GM20431 (cell line): ENCODE results near the gene MT1A.
"Not testable (repeated sequence)": the region's sequence is repeated elsewhere in the genome, so short reads cannot be mapped to it uniquely, and the experiment has no call there.

ENCODE experiments used
- in situ Hi-C: fragments of 300-500 bp; cut with MseI, MboI; formaldehyde crosslinking; loops from one replicate; pipeline ENCODE4 v1.15.0; 2020; ENCODE audit warnings: low sequenced_read_pairs; ENCODE audit not compliant: unreplicated experiment

MT1A gene

DNA sequence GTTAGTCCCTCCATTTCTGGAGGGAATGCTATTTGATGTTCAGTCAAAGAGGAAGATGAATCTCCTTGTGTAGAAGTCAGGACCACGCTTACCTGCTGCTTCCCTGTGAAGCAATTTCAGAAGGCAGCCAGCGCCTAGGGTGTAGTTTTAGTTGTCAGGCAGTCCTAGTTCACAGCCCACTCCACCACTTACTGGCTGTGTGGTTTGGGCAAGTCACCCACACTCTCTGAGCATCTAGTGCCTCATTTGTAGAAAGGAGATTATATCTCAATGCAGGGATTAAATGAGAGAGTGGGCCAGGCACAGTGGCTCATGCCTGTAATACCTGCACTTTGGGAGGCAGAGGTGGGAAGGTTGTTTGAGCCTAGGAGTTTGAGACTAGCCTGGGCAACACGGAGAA lies 33.7 kb downstream of the MT1A start:
- in situ Hi-C loops = not testable (repeated sequence)

DNA sequence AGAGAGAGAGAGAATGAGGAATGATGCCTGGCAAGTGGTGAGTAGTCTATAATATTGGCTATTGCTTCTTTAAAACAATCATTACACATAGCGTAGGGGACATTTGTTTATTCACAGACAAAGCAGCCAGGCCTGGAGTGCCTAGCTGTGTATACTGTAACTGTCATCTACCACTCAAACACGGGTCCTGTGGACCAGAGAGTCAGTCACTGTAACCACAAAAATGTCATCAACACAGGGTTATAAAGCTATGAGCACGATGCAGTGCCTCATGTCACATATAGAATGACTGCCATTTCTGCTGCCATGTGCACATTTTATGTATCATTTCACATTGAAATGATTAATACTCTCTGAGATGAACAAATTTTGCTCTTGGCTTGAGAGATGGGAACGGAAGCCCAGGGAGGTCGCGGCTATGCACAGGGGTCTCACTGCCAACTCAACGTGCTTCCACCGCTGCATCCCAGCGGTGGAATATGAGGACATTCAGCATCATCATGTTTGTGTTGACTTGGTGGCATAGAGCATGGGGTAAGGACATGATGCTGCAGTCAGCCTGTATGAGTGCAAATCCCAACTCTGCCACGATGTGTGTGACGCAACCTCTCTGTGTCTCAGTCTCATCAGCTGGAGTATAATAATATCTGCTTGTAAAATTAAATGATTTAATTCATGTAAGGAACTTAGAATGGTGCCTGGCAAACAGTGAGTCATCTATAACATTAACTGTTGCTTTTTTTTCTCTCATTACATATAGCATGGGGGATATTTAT lies 34.5 kb downstream of the MT1A start:
- in situ Hi-C loops = no loop called here

DNA sequence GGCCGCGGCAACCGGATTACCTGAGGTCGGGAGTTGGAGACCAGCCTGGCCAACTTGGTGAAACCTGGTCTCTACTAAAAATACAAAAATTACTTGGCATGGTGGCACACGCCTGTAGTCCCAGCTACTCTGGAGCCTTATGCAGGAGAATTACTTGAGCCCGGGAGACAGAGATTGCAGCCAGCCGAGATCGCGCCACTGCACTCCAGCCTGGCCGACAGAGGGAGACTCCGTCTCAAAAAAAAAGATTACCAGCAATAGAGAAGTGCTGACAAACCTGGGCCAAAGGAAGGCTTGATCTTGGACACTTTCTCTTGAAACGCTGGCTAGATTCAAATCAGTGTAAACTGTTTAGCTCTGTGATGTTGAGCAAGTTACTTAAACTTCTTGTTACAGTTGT lies 35.5 kb downstream of the MT1A start:
- in situ Hi-C loops = no loop called here

DNA sequence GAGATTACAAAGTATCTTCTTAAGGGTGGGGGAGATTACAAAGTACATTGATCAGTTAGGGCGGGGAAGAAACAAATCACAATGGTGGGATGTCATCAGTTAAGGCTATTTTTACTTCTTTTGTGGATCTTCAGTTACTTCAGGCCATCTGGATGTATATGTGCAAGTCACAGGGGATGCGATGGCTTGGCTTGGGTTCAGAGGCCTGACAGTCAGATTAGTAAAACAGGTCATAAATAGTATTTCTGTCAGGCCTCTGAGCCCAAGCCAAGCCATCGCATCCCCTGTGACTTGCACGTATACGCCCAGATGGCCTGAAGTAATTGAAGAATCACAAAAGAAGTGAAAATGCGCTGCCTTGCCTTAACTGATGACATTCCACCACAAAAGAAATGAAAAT lies 36.1 kb downstream of the MT1A start:
- in situ Hi-C loops = not testable (repeated sequence)

DNA sequence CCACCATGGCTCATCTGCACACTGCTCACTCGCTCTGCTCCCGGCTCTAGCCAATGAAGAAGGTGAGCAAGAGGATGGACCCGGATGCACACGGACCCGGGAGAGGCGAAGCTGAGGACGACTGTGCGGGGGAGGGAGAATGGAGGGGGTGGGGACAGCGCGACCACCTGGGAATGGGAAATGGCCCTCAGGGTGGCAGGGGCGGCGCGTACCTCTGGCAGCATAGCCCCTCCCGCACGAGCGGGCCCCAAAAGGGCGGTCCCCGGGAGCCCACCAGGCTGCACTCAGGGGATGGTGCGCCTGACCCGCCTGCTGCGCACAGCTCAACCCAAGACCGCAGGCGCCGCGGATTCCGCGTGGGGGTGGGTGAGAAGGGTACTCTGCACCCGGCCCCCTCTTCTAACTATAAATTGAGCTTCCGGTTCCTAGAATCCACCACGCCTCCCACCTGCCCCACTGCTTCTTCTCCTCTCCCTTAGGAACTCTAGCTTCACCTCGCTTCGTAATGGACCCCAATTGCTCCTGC lies 37.3 kb downstream of the MT1A start:
- in situ Hi-C loops = no loop called here

DNA sequence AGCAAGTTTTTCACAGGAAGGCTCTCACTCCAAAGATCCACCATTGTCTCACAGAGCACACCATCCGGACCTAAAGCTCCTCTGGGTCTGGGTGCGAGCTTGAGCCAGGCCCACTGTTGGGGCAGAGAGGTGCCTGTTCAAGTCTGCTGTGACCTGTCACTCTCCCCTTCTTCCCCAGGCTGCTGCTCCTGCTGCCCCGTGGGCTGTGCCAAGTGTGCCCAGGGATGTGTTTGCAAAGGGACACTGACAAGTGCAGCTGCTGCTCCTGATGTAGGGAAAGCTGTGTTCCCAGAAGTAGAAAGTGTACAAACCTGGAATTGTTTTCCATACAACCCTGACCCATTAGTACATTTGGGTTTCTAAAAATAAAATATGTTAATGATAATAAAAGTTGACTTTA lies 39.0 kb downstream of the MT1A start:
- in situ Hi-C loops = no loop called here

DNA sequence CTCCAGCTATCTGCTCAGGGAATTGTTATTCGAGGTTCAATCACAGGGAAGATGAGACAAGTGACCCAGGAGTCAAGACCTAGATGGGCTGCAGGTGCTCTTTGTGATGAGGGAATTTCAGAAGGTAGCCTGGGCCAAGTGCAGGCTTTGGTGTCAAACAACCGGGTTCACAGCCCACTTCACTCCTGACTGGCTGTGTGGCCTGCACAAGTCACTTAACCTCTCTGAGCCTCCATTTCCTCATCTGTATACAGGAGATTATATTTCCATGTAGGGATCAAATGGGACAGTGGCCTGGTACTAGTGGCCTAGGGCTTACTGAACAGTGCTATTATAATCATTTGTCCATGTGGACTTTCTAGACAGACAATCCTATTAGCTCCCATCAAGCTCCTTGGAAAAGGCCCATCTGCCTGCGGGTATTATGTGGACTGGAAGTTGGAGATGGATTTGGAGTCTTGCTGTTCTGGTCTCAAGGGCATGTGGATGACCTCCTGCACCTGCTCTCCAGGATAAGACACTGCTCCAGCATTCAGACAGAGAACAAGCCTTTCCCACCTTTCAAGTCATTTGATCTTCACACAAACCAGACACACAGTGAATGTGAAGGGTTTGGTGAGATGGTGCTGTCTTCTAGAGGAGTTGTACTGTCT lies 40.7 kb downstream of the MT1A start:
- in situ Hi-C loops = no loop called here

DNA sequence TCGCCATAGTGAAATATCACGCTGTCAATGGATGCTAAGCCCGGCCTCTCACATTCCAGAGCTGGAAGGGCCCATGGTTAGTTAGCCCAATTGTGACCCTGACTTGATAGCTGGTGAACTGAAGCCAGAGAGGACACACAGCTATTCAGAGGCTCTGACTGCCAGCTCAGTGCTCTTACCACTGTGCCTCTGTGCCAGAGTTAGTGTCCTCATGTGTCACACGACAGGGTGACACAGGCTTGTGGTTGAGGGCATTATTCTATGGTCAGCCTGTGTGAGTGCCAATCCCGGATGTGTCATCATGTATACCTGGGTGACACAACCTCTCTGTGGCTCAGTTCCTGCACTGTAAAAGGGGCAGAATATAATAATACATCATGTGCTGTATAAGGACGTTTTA lies 41.4 kb downstream of the MT1A start:
- in situ Hi-C loops = no loop called here

DNA sequence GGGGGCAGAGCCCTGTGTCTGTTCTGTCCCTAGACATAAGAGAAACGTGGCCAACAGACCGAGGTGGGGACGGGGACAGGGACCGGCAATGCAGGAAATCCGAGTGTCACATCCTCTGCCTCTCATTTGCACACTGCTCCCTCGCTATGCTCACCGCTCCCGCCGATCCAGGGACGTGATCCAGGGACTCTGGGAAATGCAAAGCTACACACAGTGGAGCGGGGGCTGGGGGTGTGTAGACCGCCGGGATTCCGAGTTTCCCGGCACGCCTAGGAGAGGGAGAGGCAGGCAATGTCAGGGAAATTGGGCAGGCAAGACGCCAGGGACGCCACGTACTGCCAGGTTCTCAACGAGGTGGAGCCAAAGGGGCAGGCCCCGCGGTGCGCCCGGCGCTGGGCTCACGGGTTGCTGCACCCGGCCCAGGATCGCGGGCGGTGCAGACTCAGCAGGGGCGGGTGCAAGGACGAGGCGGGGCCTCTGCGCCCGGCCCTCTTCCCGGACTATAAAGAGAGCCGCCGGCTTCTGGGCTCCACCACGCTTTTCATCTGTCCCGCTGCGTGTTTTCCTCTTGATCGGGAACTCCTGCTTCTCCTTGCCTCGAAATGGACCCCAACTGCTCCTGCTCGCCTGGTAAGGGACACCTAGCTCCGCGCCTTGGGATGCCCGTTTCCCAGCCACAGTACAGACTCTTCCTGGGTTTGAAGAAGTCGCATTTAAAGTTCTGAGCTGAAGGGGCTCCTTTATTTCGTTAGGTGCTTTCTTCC lies 43.7 kb downstream of the MT1A start, which contains the start of gene MT1X:
Gene MT1X (plus strand): TSS at position 532 of the 764 bp plus-strand sequence. CDS start 71 bp downstream, at position 603.
- in situ Hi-C loops = no loop called here

DNA sequence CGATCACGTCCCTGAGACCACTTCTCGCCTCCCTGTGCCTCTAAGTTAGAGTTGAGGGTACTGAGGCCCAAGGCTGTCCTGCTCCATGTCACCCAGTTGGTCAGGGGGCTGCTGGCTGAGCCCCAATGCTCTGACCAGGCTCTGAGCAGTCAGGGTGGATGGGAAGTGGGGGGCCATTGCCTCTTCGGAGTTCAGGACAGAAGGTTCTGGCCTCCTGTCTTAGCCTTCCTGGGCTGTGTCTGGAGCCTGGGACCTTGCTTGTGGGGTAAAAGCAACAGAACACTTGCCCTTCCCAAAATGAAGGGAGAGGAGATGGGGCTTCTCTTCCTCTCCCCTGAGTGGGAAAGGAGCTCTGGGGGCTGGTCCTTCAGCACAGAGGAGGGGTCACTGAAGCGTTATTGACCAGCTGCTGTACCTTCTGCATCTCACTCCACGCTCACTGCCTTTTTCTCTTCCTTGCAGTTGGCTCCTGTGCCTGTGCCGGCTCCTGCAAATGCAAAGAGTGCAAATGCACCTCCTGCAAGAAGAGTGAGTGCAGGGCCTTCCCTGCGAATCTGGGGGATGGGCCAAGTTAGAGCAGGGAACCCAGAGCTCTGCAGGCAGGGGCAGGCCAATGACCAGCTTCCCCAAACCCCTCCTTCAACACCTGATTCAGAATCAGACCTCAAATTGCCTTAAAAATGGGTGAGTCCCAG lies 44.4 kb downstream of the MT1A start:
- in situ Hi-C loops = no loop called here

DNA sequence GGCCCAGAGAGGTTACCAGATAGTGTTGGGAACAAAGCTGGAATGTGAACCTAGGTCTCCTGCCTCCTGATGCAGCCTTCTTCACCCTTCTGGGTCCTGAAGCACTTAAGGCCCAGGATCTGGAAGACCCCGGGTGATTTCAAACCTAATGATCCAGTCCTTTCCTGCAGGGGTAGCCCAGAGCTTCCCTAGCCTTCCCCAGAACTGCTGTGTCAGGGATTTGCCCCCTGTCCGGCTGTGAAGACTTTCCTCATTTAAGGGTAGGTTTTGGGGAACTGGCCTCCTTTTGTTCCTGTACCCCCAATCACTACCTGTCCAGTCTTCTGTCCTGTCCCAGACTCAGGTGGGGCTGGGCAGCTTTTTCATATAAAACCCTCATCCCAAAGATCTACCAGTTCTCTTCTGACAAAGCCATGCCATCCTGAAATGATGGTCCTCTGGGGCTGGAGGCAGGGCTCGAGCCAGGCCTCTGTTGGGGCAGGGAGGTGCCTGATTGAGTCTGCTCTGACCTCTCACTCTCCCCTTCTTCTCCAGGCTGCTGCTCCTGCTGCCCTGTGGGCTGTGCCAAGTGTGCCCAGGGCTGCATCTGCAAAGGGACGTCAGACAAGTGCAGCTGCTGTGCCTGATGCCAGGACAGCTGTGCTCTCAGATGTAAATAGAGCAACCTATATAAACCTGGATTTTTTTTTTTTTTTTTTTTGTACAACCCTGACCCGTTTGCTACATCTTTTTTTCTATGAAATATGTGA lies 45.1 kb downstream of the MT1A start:
- in situ Hi-C loops = no loop called here

DNA sequence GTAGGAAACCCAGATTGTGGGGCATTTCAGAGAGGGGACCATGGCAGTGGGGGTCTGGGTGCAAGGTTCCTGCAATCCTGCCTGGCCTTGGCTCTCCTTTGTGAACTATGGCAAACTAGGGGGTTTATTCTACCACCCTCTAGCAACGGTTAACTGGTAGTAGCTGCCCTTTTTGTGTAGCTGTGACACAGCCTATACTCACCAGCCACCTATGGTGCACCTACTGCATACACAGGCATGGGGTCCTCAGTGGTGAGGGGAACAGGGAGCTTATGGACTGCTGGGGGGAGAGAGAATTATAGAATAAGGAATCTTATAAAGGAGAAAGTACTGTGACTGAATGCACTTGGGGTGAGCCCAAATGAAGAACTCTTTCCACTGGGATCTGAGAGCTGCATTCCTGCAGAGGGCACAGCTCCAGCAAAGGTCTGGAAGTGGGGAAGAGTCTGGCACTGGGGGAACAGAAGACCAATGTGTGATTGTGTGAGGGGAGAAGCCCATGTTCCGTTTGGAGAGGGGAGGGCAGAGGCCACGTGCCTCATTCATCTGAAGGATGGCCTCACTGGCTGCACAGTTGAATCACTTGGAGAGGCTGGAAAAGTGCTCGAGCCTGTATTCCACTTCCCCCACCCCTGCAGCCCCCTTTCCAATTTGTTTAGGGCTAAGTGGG lies 45.9 kb downstream of the MT1A start:
- in situ Hi-C loops = no loop called here

DNA sequence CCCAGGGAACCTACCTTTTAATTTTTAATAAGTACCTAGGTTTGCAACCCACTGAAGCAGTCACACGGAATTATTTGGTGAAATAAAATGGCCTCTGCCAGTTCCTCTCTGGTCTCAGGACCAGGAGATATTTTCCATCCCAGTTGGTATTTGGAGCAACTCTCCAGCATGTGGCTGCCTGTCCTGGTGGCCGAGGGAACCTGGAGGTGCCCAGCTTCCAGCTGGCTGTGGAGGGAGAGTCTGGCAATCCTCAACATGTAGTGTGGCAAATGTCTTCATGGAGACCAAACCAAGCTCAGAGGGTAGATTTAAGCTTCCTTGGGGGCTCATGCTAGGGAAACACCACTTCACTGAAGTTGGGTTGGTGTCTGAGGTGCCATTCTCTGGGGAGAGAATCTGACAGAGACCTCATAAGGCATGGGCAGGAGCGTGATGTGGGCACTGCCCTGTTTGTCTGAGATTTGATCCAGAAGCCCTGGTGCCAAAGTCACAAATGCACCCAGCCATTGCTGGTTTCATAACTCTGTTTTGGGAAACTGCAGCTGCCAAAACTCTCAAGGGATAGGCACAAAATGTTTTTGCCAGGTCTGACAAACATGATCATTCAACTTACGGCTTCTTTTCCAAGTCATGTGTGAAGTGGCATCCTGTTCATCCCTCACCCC lies 46.6 kb downstream of the MT1A start:
- in situ Hi-C loops = no loop called here

DNA sequence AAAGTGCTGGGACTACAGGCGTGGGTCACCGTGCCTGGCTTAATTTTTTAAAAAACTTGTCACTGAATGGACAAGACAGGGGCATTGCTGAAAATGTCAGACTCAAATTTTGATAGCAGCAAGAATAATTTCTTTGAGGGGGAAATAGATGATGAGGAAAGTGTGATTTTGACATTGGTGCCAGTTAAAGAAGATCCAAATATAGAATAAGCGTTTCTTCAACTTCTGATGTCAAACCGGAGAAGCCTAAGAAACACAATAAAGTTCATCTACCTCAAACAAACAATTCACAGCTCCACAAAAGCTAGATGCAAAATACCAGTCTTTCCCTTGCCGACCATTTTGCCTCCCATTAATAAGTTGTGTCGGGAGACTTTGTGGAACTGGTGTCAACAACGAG lies 48.3 kb downstream of the MT1A start:
- in situ Hi-C loops = no loop called here

DNA sequence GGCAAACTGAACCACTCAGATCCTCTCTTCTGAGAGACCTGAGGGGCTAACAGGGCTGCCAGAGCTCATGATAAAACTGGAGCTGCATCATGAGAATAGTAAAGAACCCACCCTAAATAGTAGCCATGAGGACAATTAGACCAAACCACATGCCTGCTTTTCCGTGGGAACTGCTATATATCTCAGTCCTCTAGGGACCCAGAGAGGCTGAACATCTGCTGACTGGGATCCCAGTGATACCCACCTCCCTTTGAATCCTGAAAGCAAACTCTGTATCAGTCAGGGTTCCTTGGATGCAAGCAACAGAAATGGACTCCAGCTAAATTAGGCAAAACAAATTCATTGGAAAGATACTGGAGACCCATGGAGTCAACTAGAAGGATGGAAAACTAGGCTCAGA lies 50.3 kb downstream of the MT1A start:
- in situ Hi-C loops = no loop called here

DNA sequence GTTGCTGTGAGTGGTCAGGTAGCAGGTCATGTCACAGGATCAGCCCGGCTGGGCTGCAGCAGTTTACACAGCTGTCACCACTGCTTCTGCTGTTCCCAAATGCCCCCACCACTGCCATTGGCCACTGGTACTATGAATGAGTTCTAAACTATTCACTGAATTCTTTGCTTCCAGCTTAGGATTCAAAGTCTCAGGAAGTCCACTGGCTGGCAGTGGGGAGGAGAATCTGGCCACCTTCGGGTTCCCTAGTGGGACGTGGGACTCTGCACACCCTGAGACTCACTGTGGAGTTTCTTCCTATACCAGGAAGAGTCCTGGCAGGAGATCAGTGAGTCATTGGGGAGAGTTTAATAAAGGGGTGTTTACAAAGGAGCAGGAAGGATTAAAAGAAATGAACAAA lies 50.7 kb downstream of the MT1A start:
- in situ Hi-C loops = no loop called here
